Measurements from ENCODE around the gene PPHLN1. TPM values are rescaled to one million over a fixed set of nuclear protein-coding genes. Genes with fewer than 3 reads are reported as not detected.
"Not testable (repeated sequence)": the region's sequence is repeated elsewhere in the genome, so short reads cannot be mapped to it uniquely, and the experiment has no call there.

Gene PPHLN1
- total and polyA plus RNA-seq, 4 experiments from 2014 or later = 98.0 to 160 (median 128) TPM

GRCh38 chr12:42320796-42321195 is 5.2 kb upstream of the PPHLN1 start:
- Histone ChIP-seq H3K4me1 (ENCODE audit: insufficient read depth, low read length) (peaks cover 12% of the 10 kb centered on the region), H3K27me3 (ENCODE audit: insufficient read depth, low read length) (no peaks in the 10 kb centered on the region), H3K36me3 (ENCODE audit: insufficient read depth, low read length) (peaks cover 11% of the 10 kb centered on the region), H3K4me3 (ENCODE audit: low read length in 2 of 2) (no peak overlapping the region), H3K9me3 (ENCODE audit: control insufficient read depth in 1 of 2, low read length in 2 of 2) (no peaks in the 10 kb centered on the region), H3K27ac (ENCODE audit: low read depth, low read length) (no peak overlapping the region)
- no peak for DNase-seq
- H3K27me3 Mint-ChIP-seq = no peaks in the 10 kb centered on the region
- ChIA-PET POLR2A (ENCODE audit: partially characterized antibody) (no interaction called here), CTCF (ENCODE audit: partially characterized antibody) (no interaction called here)
- peaks cover 0 to 1% (median 0%) of the 10 kb centered on the region in 8 donors for H3K9me3 Mint-ChIP-seq
- peaks cover 25 to 27% of the 10 kb centered on the region in 2 donors for H3K36me3 Mint-ChIP-seq
- H3K27ac Mint-ChIP-seq = peak overlapping the region in 1 of 7 donors; percentile 54
- H3K4me1 Mint-ChIP-seq = peaks cover 6 to 15% (median 12%) of the 10 kb centered on the region in 4 donors
- no peak overlapping the region for H3K4me3 Mint-ChIP-seq
- intact Hi-C loops (cut with micrococcal nuclease) = no loop called here

- Histone ChIP-seq H3K9me3 (ENCODE audit: control insufficient read depth in 1 of 2, low read length in 2 of 2) (no peaks in the 10 kb centered on the region), H3K4me3 (ENCODE audit: low read length in 2 of 2) (no peak overlapping the region), H3K27ac (ENCODE audit: low read depth, low read length) (no peak overlapping the region), H3K36me3 (ENCODE audit: insufficient read depth, low read length) (no peaks in the 10 kb centered on the region), H3K4me1 (ENCODE audit: insufficient read depth, low read length) (peaks cover 20% of the 10 kb centered on the region), H3K27me3 (ENCODE audit: insufficient read depth, low read length) (no peaks in the 10 kb centered on the region)
- DNase-seq = no peak
- H3K27me3 Mint-ChIP-seq = no peaks in the 10 kb centered on the region
- CTCF ChIA-PET (ENCODE audit: partially characterized antibody) = interaction anchor here (1.4 kb wide), 1 partner anchor 9 kb away, joined by 8 read pairs; no protein-coding TSS in a partner anchor
- POLR2A ChIA-PET (ENCODE audit: partially characterized antibody) = interaction anchor here (0.9 kb wide), 1 partner anchor 177 kb away, joined by 4 read pairs; no protein-coding TSS in a partner anchor
- peaks cover 0 to 1% (median 0%) of the 10 kb centered on the region in 8 donors for H3K9me3 Mint-ChIP-seq
- intact Hi-C loops (cut with micrococcal nuclease) = no loop called here
- H3K4me3 Mint-ChIP-seq = no peak overlapping the region
- peaks cover 18 to 23% of the 10 kb centered on the region in 2 donors for H3K36me3 Mint-ChIP-seq
- H3K4me1 Mint-ChIP-seq = peaks cover 12 to 32% (median 24%) of the 10 kb centered on the region in 4 donors
- H3K27ac Mint-ChIP-seq = peak overlapping the region in 1 of 7 donors; percentile 1
These were observed 3.4 kb upstream of the PPHLN1 start for GRCh38 chr12:42322567-42322966.

DNA sequence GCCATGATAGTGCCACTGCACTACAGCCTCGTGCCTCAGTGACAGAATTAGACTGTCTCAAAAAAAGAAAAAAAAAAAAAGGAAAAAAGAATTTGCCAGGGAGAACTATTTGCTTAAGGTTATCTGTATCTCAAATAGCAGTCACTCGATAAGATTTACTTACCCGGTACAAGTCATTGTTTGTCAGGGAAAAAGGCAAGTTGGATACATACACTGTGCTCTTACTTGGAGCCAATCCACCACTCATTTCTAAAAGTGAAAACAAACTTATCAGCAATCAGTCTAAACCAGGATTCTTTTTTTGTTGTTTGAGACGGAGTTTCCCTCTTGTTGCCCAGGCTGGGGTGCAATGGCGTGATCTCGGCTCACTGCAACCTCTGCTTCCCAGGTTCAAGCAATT is 2.1 kb upstream of the PPHLN1 start:
- no peak overlapping the region for H3K27ac ChIP-seq (ENCODE audit: low read depth, low read length)
- Mint-ChIP-seq H3K9me3 (peaks cover 0 to 1% (median 0%) of the 10 kb centered on the region in 8 donors), H3K4me3 (peak overlapping the region in 1 of 8 donors; percentile 29), H3K36me3 (peaks cover 11 to 26% of the 10 kb centered on the region in 2 donors), H3K4me1 (peaks cover 19 to 45% (median 34%) of the 10 kb centered on the region in 4 donors), H3K27me3 (no peaks in the 10 kb centered on the region), H3K27ac (no peak overlapping the region)
- no peaks in the 10 kb centered on the region for H3K27me3 ChIP-seq (ENCODE audit: insufficient read depth, low read length)
- CTCF ChIA-PET (ENCODE audit: partially characterized antibody) = interaction anchor here (1.4 kb wide), 1 partner anchor 8 kb away, joined by 8 read pairs; no protein-coding TSS in a partner anchor
- H3K36me3 ChIP-seq (ENCODE audit: insufficient read depth, low read length) = no peaks in the 10 kb centered on the region
- intact Hi-C loops (cut with micrococcal nuclease) = no loop called here
- peaks cover 33% of the 10 kb centered on the region for H3K4me1 ChIP-seq (ENCODE audit: insufficient read depth, low read length)
- no peaks in the 10 kb centered on the region for H3K9me3 ChIP-seq (ENCODE audit: control insufficient read depth in 1 of 2, low read length in 2 of 2)
- POLR2A ChIA-PET (ENCODE audit: partially characterized antibody) = no interaction called here
- DNase-seq = no peak
- H3K4me3 ChIP-seq (ENCODE audit: low read length in 2 of 2) = no peak overlapping the region

DNA sequence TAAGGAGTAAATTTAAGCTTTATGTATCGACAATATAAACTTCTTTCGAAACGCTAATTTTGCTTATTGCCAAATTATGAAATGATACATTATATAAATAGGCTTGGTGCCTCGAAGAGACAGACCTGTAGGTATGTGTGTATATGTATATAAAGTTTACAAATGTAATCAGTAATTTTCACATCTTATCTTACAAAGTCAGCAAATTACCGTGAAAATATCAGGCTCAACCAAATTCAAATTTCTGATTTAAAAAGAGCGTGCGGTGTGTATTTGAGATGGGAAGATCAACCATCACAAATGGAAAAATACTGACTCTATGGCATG is 678 bp upstream of the PPHLN1 start:
- Mint-ChIP-seq H3K9me3 (peaks cover 0 to 1% (median 0%) of the 10 kb centered on the region in 8 donors), H3K27me3 (no peaks in the 10 kb centered on the region), H3K36me3 (peaks cover 11 to 22% of the 10 kb centered on the region in 2 donors), H3K27ac (peak overlapping the region; percentile 89 to 99 (median 99)), H3K4me3 (peak overlapping the region; percentile 94 to 99 (median 99)), H3K4me1 (peaks cover 27 to 54% (median 43%) of the 10 kb centered on the region in 4 donors)
- no peak for DNase-seq
- POLR2A ChIA-PET (ENCODE audit: partially characterized antibody) = interaction anchor here (0.6 to 0.7 kb wide), 2 partner anchors 8 to 87 kb away, joined by 3 to 4 read pairs; partner anchors contain the start of gene YAF2
- intact Hi-C loops (cut with micrococcal nuclease) = loop anchor here (5.0 kb wide), 1 partner anchor 1482 kb away; the partner anchor contains the start of gene TWF1
- Histone ChIP-seq H3K27me3 (ENCODE audit: insufficient read depth, low read length) (no peaks in the 10 kb centered on the region), H3K36me3 (ENCODE audit: insufficient read depth, low read length) (no peaks in the 10 kb centered on the region), H3K9me3 (ENCODE audit: control insufficient read depth in 1 of 2, low read length in 2 of 2) (no peaks in the 10 kb centered on the region), H3K4me1 (ENCODE audit: insufficient read depth, low read length) (peaks cover 43% of the 10 kb centered on the region), H3K27ac (ENCODE audit: low read depth, low read length) (peak overlapping the region; percentile 79), H3K4me3 (ENCODE audit: low read length in 2 of 2) (peak overlapping the region; percentile 69 to 84)
- CTCF ChIA-PET (ENCODE audit: partially characterized antibody) = interaction anchor here (1.6 kb wide), 1 partner anchor 11 kb away, joined by 4 read pairs; no protein-coding TSS in a partner anchor

DNA sequence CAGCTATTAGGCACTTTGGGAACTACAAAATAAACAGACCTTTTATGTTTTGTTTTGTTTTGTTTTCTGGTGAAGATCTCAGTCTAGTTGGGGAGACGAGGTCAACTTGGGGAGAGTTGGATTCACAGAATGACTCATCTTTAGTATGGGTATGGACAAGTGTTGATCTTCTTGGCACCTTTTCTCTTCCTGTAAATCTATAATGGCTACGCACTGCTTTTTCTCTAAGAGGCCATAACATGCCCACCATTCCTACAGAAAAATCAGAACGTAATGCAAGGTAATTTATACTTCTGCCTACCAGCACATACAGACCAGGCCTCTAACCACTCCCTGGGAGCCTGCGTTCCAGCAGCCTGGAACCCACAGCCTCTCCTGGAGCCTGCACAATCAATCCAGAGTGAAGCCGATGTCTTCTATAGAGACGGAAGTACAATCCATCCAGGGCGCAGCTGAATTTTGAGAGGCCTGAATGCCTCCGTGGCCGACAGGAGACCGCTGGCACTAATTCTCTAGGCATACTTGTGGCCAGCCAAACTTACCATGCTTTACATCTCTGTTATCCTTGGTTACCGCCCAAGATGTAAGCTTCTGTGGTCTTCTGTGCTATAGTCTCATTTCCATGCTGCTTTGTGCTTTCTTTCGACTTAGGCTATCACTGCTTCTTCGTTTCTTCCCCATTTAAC is 717 bp downstream of the PPHLN1 start:
- H3K27ac ChIP-seq (ENCODE audit: low read depth, low read length) = peak overlapping the region; percentile 79
- H3K4me3 ChIP-seq (ENCODE audit: low read length in 2 of 2) = peak overlapping the region; percentile 69 to 84
- peak overlapping the region; percentile 94 to 99 (median 99) for H3K4me3 Mint-ChIP-seq
- POLR2A ChIA-PET (ENCODE audit: partially characterized antibody) = interaction anchor here (0.6 to 1.4 kb wide), 4 partner anchors 95 to 1480 kb away, joined by 3 to 5 read pairs (median 4); partner anchors contain the start of gene TWF1
- no peaks in the 10 kb centered on the region for H3K27me3 ChIP-seq (ENCODE audit: insufficient read depth, low read length)
- CTCF ChIA-PET (ENCODE audit: partially characterized antibody) = interaction anchor here (1.1 to 1.6 kb wide), 2 partner anchors 9 to 303 kb away, joined by 3 to 4 read pairs; no protein-coding TSS in a partner anchor
- H3K36me3 ChIP-seq (ENCODE audit: insufficient read depth, low read length) = no peaks in the 10 kb centered on the region
- H3K36me3 Mint-ChIP-seq = peaks cover 2 to 12% of the 10 kb centered on the region in 2 donors
- peak overlapping the region; percentile 89 to 99 (median 99) for H3K27ac Mint-ChIP-seq
- H3K27me3 Mint-ChIP-seq = no peaks in the 10 kb centered on the region
- peaks cover 54% of the 10 kb centered on the region for H3K4me1 ChIP-seq (ENCODE audit: insufficient read depth, low read length)
- intact Hi-C loops (cut with micrococcal nuclease) = loop anchor here (1.0 to 5.0 kb wide), 3 partner anchors 88 to 1481 kb away; partner anchors contain the start of genes GXYLT1, TWF1 and YAF2
- H3K9me3 ChIP-seq (ENCODE audit: control insufficient read depth in 1 of 2, low read length in 2 of 2) = no peaks in the 10 kb centered on the region
- peaks cover 0 to 1% (median 0%) of the 10 kb centered on the region in 8 donors for H3K9me3 Mint-ChIP-seq
- peak; percentile 25 to 41 (median 36) for DNase-seq
- peaks cover 37 to 68% (median 54%) of the 10 kb centered on the region in 4 donors for H3K4me1 Mint-ChIP-seq

DNA sequence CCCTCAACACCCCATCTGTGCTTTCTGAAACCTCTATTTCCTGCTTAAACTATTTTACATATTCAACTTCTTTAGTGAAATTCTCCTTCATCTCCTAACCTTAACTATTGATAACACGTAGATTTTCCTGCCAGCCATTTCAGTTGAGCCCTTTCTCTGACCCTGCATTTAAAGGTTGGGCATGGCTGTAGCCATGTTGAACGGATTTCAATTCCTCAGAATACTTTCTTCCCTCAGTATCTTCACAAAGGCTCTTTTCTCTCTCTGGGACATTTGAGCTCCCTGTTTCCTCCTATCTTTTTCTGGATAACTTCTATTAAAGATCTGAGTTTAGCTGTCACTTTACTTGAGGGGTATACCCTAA is 1.2 kb downstream of the PPHLN1 start:
- peak overlapping the region; percentile 69 to 84 for H3K4me3 ChIP-seq (ENCODE audit: low read length in 2 of 2)
- Mint-ChIP-seq H3K27ac (peak overlapping the region; percentile 89 to 99 (median 99)), H3K4me3 (peak overlapping the region; percentile 94 to 99 (median 99)), H3K9me3 (peaks cover 0 to 1% (median 0%) of the 10 kb centered on the region in 8 donors), H3K4me1 (peaks cover 38 to 73% (median 60%) of the 10 kb centered on the region in 4 donors), H3K36me3 (peaks cover 0 to 12% of the 10 kb centered on the region in 2 donors), H3K27me3 (no peaks in the 10 kb centered on the region)
- H3K9me3 ChIP-seq (ENCODE audit: control insufficient read depth in 1 of 2, low read length in 2 of 2) = no peaks in the 10 kb centered on the region
- peak overlapping the region; percentile 79 for H3K27ac ChIP-seq (ENCODE audit: low read depth, low read length)
- H3K4me1 ChIP-seq (ENCODE audit: insufficient read depth, low read length) = peaks cover 59% of the 10 kb centered on the region
- no peak for DNase-seq
- intact Hi-C loops (cut with micrococcal nuclease) = loop anchor here (5.0 kb wide), 1 partner anchor 1480 kb away; the partner anchor contains the start of gene TWF1
- CTCF ChIA-PET (ENCODE audit: partially characterized antibody) = interaction anchor here (1.1 kb wide), 1 partner anchor 303 kb away, joined by 3 read pairs; no protein-coding TSS in a partner anchor
- POLR2A ChIA-PET (ENCODE audit: partially characterized antibody) = interaction anchor here (1.1 to 1.5 kb wide), 4 partner anchors 10 to 1479 kb away, joined by 3 to 5 read pairs (median 4); partner anchors contain the start of genes GXYLT1 and TWF1
- H3K27me3 ChIP-seq (ENCODE audit: insufficient read depth, low read length) = no peaks in the 10 kb centered on the region
- H3K36me3 ChIP-seq (ENCODE audit: insufficient read depth, low read length) = no peaks in the 10 kb centered on the region

DNA sequence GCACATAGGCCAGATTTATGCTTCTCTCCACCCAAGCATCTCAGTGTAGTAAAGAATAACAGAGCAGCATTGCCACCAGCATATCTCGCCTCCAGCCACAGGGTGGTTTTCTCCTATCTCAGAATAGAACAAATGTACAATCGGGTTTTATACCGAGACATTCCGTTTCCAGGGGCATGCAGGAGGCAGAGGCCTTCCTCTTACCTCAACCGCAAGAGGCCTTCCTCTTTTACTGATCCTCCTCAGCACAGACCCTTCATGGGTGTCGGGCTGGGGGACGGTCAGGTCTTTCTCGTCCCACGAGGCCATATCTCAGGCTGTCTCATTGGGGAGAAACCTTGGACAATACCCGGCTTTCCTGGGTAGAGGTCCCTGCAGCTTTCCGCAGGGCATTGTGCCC is 4.1 kb downstream of the PPHLN1 start:
- DNase-seq; H3K27me3 ChIP-seq (ENCODE audit: insufficient read depth, low read length); H3K27ac ChIP-seq (ENCODE audit: low read depth, low read length); H3K27me3 Mint-ChIP-seq; CTCF ChIA-PET (ENCODE audit: partially characterized antibody); H3K9me3 ChIP-seq (ENCODE audit: control insufficient read depth in 1 of 2, low read length in 2 of 2); H3K4me3 ChIP-seq (ENCODE audit: low read length in 2 of 2); POLR2A ChIA-PET (ENCODE audit: partially characterized antibody); H3K9me3 Mint-ChIP-seq; H3K36me3 ChIP-seq (ENCODE audit: insufficient read depth, low read length); H3K27ac Mint-ChIP-seq: not testable (repeated sequence)
- H3K4me1 ChIP-seq (ENCODE audit: insufficient read depth, low read length) = peaks cover 74% of the 10 kb centered on the region
- Mint-ChIP-seq H3K4me1 (peaks cover 49 to 82% (median 70%) of the 10 kb centered on the region in 4 donors), H3K4me3 (peak overlapping the region in 2 of 8 donors; percentile 29 to 41), H3K36me3 (peaks cover 3 to 16% of the 10 kb centered on the region in 2 donors)
- intact Hi-C loops (cut with micrococcal nuclease) = loop anchor here (5.0 kb wide), 1 partner anchor 1053 kb away; no protein-coding TSS in a partner anchor
